Endothelial cell of umbilical vein (primary cell): ENCODE results near the gene CDC16. TPM values are rescaled to one million over a fixed set of nuclear protein-coding genes. Genes with fewer than 3 reads are reported as not detected.
"Not testable (repeated sequence)": the region's sequence is repeated elsewhere in the genome, so short reads cannot be mapped to it uniquely, and the experiment has no call there.

Experiments
- BruUV-seq: library from RNA; stranded (reverse); fragments of 400-500 nt; replicated peaks from 2 replicates; lab custom pipeline; 2021; lab: Mats Ljungman, UMichigan
- CTCF ChIA-PET: fragments of 300-600, 350-600 bp; sonication (Branson Sonifier 250); formaldehyde crosslinking; loops from one replicate; lab custom pipeline; 2021; ENCODE audit warnings: antibody characterized with exemption, inconsistent platforms; lab: Charles Lee
- POLR2A ChIA-PET: fragments of 300-600, 350-600 bp; sonication (Branson Sonifier 250); formaldehyde crosslinking; loops from one replicate; lab custom pipeline; 2021; ENCODE audit warnings: antibody characterized with exemption, inconsistent platforms; lab: Charles Lee
- DNase-seq: peaks from one replicate; pipeline ENCODE4 v3.0.0-alpha.2; 2011; ENCODE audit warnings: low read depth, low spot score
- FAIRE-seq: peaks from 2 replicates; lab custom pipeline; 2011; peaks lifted over from hg19 to GRCh38; lab: Jason Lieb, UNC
- H2AFZ ChIP-seq: 2 replicates; pipeline ENCODE4 v1.6.0; 2012; ENCODE audit warnings: low read depth, low read length, control low read depth, inconsistent platforms
- H3K27ac ChIP-seq: 2 replicates; pipeline ENCODE4 v1.5.1; 2011; ENCODE audit warnings: low read depth, mild to moderate bottlenecking, control low read depth, low read length, moderate library complexity; ENCODE audit not compliant: insufficient read depth
- H3K27me3 ChIP-seq, 2 experiments: 2 replicates each; pipeline versions ENCODE4 v1.6.0 to v1.6.1; 2011; ENCODE audit warnings: low read length in 2 of 2, mixed read lengths in 1 of 2; ENCODE audit not compliant: control insufficient read depth in 2 of 2, insufficient read depth in 2 of 2
- H3K36me3 ChIP-seq, 2 experiments: 2 replicates in 1 of 2; 3 replicates in 1 of 2; pipeline ENCODE4 v1.5.1; 2011; ENCODE audit warnings: low read length in 2 of 2, mild to moderate bottlenecking in 1 of 2, moderate library complexity in 1 of 2; ENCODE audit not compliant: control insufficient read depth in 2 of 2, insufficient read depth in 2 of 2; ENCODE audit errors: extremely low read depth in 1 of 2
- H3K4me1 ChIP-seq: 3 replicates; pipeline ENCODE4 v1.5.1; 2011; ENCODE audit warnings: mild to moderate bottlenecking, low read length; ENCODE audit not compliant: control insufficient read depth, insufficient read depth; ENCODE audit errors: extremely low read depth
- H3K4me2 ChIP-seq: 2 replicates; pipeline ENCODE4 v1.6.1; 2011; ENCODE audit warnings: low read length, control low read depth, mixed read lengths; ENCODE audit not compliant: insufficient read depth
- H3K4me3 ChIP-seq, 3 experiments: fragments of 200-600 bp in 1 of 3; sonication (generic), shearing (Covaris generic) in 1 of 3; replicated peaks in 1 of 3; 2 replicates each; pipeline ENCODE4 v1.5.1; 2011 to 2016; ENCODE audit warnings: control low read depth in 3 of 3, low read length in 3 of 3, mild to moderate bottlenecking in 2 of 3, inconsistent platforms in 1 of 3, low read depth in 1 of 3, moderate library complexity in 1 of 3; ENCODE audit not compliant: insufficient read depth in 1 of 3
- H3K79me2 ChIP-seq: 2 replicates; pipeline ENCODE4 v1.6.0; 2012; ENCODE audit warnings: low read length, inconsistent platforms; ENCODE audit not compliant: control insufficient read depth, insufficient read depth
- H3K9ac ChIP-seq: replicated peaks from 2 replicates; pipeline ENCODE3; 2011; ENCODE audit warnings: low read length, control low read depth; ENCODE audit not compliant: insufficient read depth; ENCODE audit errors: extremely low read depth
- H3K9me1 ChIP-seq: replicated peaks from 3 replicates; pipeline ENCODE4 v1.6.0; 2011; ENCODE audit warnings: mild to moderate bottlenecking, low read length; ENCODE audit not compliant: control insufficient read depth, insufficient read depth; ENCODE audit errors: extremely low read depth
- H3K9me3 ChIP-seq: replicated peaks from 2 replicates; pipeline ENCODE4 v1.5.1; 2012; ENCODE audit warnings: low read length, inconsistent platforms; ENCODE audit not compliant: control insufficient read depth, insufficient read depth
- H4K20me1 ChIP-seq: replicated peaks from 2 replicates; pipeline ENCODE3; 2011; ENCODE audit warnings: mild to moderate bottlenecking, low read length; ENCODE audit not compliant: control insufficient read depth, insufficient read depth; ENCODE audit errors: extremely low read depth
- EZH2 ChIP-seq: IDR thresholded peaks from 2 replicates; pipeline ENCODE4 v1.6.1; 2012; ENCODE audit warnings: borderline replicate concordance, low read depth, mild to moderate bottlenecking, moderate library complexity, low read length, inconsistent platforms; ENCODE audit not compliant: severe bottlenecking
- FOS ChIP-seq: IDR thresholded peaks from 2 replicates; pipeline ENCODE4 v1.6.1; 2011; ENCODE audit warnings: mild to moderate bottlenecking, low read length, moderate library complexity, borderline replicate concordance; ENCODE audit not compliant: insufficient read depth
- GATA2 ChIP-seq: IDR thresholded peaks from 2 replicates; pipeline ENCODE4 v1.7.0; 2011; ENCODE audit warnings: low read depth, mild to moderate bottlenecking, moderate library complexity, mixed read lengths, low read length; ENCODE audit not compliant: insufficient read length, insufficient read depth
- JUN ChIP-seq: IDR thresholded peaks from 2 replicates; pipeline ENCODE4 v1.6.1; 2011; ENCODE audit warnings: borderline replicate concordance, low read depth; ENCODE audit not compliant: insufficient read length, insufficient read depth
- MYC ChIP-seq: IDR thresholded peaks from one replicate; pipeline ENCODE4 v1.6.1; 2011; ENCODE audit warnings: mild to moderate bottlenecking, low read depth, low read length
- POLR2A ChIP-seq: IDR thresholded peaks from 2 replicates; pipeline ENCODE4 v1.6.1; 2012; ENCODE audit warnings: low read depth, mild to moderate bottlenecking, control low read depth, low read length
- POLR2AphosphoS5 ChIP-seq: IDR thresholded peaks from 2 replicates; pipeline ENCODE4 v1.6.1; 2012; ENCODE audit warnings: low read depth, mild to moderate bottlenecking, control low read depth, low read length, moderate library complexity; ENCODE audit not compliant: insufficient read depth
- dilution Hi-C: fragments of 300-500 bp; cut with MboI; formaldehyde crosslinking; loops from one replicate; pipeline ENCODE4 v1.15.0; 2019; ENCODE audit warnings: low sequenced_read_pairs; ENCODE audit not compliant: extremely low pct_ligation_motif_present
- intact Hi-C: fragments of 100-400 bp; cut with micrococcal nuclease; formaldehyde crosslinking; loops from one replicate; pipeline ENCODE4 v1.10.0; 2022
- polyA plus RNA-seq, 4 experiments: library from polyadenylated mRNA; depleted of rRNA in 3 of 4; stranded (reverse) in 3 of 4; unstranded in 1 of 4; fragments of >200 nt; gene quantifications; 2 replicates each; pipeline versions ENCODE4 v1.2.1 to v1.2.3, GENCODE V29; 2011 to 2012; ENCODE audit warnings: missing spikeins in 1 of 4
- total RNA-seq: library from RNA; stranded (reverse); gene quantifications from 2 replicates; pipeline ENCODE4 v1.2.3, GENCODE V29; 2021
- TF ChIP-seq, protein P1 (sequence below): IDR thresholded peaks from 2 replicates; pipeline ENCODE4 v1.6.1; 2011; ENCODE audit not compliant: insufficient read depth, insufficient read length
- TF ChIP-seq, protein P2 (sequence below), 2 donors: IDR thresholded peaks; 1 replicate in 1 of 2; 2 replicates in 1 of 2; pipeline ENCODE4 v1.5.1; 2011; ENCODE audit warnings: low read length in 2 of 2, mild to moderate bottlenecking in 2 of 2, moderate library complexity in 2 of 2, control low read depth in 1 of 2, inconsistent platforms in 1 of 2, low read depth in 1 of 2; ENCODE audit not compliant: insufficient read depth in 1 of 2; ENCODE audit errors: extremely low read depth in 1 of 2

Gene CDC16
- total and polyA plus RNA-seq, 2 donors (not counting 3 experiments of a cell fraction or from before 2014, with no cell fraction given) = 41.6 to 83.3 TPM

DNA sequence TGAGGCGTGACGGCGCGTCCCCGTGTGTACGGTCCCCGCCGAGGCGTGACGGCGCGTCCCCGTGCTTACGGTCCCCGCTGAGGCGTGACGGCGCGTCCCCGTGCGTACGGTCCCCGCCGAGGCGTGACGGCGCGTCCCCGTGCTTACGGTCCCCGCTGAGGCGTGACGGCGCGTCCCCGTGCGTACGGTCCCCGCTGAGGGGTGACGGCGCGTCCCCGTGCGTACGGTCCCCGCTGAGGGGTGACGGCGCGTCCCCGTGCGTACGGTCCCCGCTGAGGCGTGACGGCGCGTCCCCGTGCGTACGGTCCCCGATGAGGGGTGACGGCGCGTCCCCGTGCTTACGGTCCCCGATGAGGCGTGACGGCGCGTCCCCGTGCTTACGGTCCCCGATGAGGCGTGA is 35.2 kb upstream of the CDC16 start:
- H3K36me3 ChIP-seq, H2AFZ ChIP-seq, H3K9me3 ChIP-seq, H3K27ac ChIP-seq, H3K9ac ChIP-seq, DNase-seq, H3K4me2 ChIP-seq, intact Hi-C loops, H3K9me1 ChIP-seq, H3K79me2 ChIP-seq, BruUV-seq, H3K4me1 ChIP-seq, POLR2A ChIA-PET, H3K4me3 ChIP-seq, FAIRE-seq, dilution Hi-C loops, CTCF ChIA-PET, H4K20me1 ChIP-seq: not testable (repeated sequence)
- H3K27me3 ChIP-seq = peaks cover 23 to 40% of the 10 kb centered on the region in 2 experiments

DNA sequence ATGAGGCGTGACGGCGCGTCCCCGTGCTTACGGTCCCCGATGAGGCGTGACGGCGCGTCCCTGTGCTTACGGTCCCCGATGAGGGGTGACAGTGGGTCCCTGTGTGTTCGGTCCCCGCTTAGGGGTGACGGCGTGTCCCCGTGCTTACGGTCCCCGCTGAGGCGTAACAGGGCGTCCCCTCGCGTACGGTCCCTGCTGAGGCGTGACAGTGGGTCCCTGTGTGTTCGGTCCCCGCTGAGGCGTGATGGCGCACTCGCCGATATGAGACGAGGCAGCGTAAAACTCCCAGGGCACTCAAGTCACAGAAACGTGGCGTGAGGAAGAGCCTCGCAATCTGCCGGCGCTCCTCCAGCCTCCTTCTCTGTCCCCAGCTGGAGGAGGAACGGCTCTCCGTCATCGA is 34.7 kb upstream of the CDC16 start:
- H3K4me3 ChIP-seq = no peak overlapping the region

More for the DNA sequence above, 34.7 kb upstream of the CDC16 start:
- no peak overlapping the region for H3K27ac ChIP-seq
- H3K9me3 ChIP-seq = no peaks in the 10 kb centered on the region
- H3K4me2 ChIP-seq = no peak overlapping the region
- TF ChIP-seq, protein P1, sequence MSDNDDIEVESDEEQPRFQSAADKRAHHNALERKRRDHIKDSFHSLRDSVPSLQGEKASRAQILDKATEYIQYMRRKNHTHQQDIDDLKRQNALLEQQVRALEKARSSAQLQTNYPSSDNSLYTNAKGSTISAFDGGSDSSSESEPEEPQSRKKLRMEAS = no peak
- TF ChIP-seq FOS = no peak
- no peak for TF ChIP-seq EZH2
- TF ChIP-seq POLR2AphosphoS5 = no peak
- TF ChIP-seq, protein P2, sequence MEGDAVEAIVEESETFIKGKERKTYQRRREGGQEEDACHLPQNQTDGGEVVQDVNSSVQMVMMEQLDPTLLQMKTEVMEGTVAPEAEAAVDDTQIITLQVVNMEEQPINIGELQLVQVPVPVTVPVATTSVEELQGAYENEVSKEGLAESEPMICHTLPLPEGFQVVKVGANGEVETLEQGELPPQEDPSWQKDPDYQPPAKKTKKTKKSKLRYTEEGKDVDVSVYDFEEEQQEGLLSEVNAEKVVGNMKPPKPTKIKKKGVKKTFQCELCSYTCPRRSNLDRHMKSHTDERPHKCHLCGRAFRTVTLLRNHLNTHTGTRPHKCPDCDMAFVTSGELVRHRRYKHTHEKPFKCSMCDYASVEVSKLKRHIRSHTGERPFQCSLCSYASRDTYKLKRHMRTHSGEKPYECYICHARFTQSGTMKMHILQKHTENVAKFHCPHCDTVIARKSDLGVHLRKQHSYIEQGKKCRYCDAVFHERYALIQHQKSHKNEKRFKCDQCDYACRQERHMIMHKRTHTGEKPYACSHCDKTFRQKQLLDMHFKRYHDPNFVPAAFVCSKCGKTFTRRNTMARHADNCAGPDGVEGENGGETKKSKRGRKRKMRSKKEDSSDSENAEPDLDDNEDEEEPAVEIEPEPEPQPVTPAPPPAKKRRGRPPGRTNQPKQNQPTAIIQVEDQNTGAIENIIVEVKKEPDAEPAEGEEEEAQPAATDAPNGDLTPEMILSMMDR (IDR thresholded peaks at IDR 0.05; ENCODE audit: extremely low read depth in 1 of 2, insufficient read depth in 1 of 2, low read depth in 1 of 2, low read length in 2 of 2) = no peak
- TF ChIP-seq JUN = no peak
- TF ChIP-seq GATA2 = no peak
- TF ChIP-seq POLR2A = no peak
- no peak for TF ChIP-seq MYC
- H3K4me1 ChIP-seq = no peaks in the 10 kb centered on the region
- no peaks in the 10 kb centered on the region for H3K36me3 ChIP-seq
- peaks cover 23 to 40% of the 10 kb centered on the region in 2 experiments for H3K27me3 ChIP-seq
- H3K79me2 ChIP-seq = no peaks in the 10 kb centered on the region
- intact Hi-C loops = no loop called here
- dilution Hi-C loops = no loop called here
- BruUV-seq = no TSS peak
- DNase-seq (no peak), FAIRE-seq (no peak)
- CTCF ChIA-PET = no interaction called here
- no peaks in the 10 kb centered on the region for H4K20me1 ChIP-seq
- H2AFZ ChIP-seq = no peak overlapping the region
- POLR2A ChIA-PET = no interaction called here
- no peaks in the 10 kb centered on the region for H3K9me1 ChIP-seq
- no peak overlapping the region for H3K9ac ChIP-seq
